IPS-11a (cell line): Measurements from ENCODE around the gene VPS9D1.
A peak's percentile ranks its signal among the peaks of the same experiment; 100 is the strongest.
"Not testable (repeated sequence)": the region's sequence is repeated elsewhere in the genome, so short reads cannot be mapped to it uniquely, and the experiment has no call there.

Source experiments
- H3K4me3 ChIP-seq: one replicate; pipeline ENCODE4 v1.5.1; 2013; ENCODE audit warnings: low read depth, low read length, control low read depth

VPS9D1 gene

GRCh38 chr16:89710709-89711564 is 9.8 kb downstream of the VPS9D1 start:
- no peak overlapping the region for H3K4me3 ChIP-seq

- no peak overlapping the region for H3K4me3 ChIP-seq
Measured at GRCh38 chr16:89709716-89710432, 10.8 kb downstream of the VPS9D1 start.

GRCh38 chr16:89709166-89709565 is 11.5 kb downstream of the VPS9D1 start:
- H3K4me3 ChIP-seq = no peak overlapping the region

- no peak overlapping the region for H3K4me3 ChIP-seq
Measured at GRCh38 chr16:89708481-89708931, 12.2 kb downstream of the VPS9D1 start.

- no peak overlapping the region for H3K4me3 ChIP-seq
Measured at GRCh38 chr16:89707695-89708094, 13.0 kb downstream of the VPS9D1 start.

- no peak overlapping the region for H3K4me3 ChIP-seq
Measured at GRCh38 chr16:89706518-89707260, 14.0 kb downstream of the VPS9D1 start.

GRCh38 chr16:89705006-89705405 is 15.7 kb downstream of the VPS9D1 start:
- H3K4me3 ChIP-seq = no peak overlapping the region

- no peak overlapping the region for H3K4me3 ChIP-seq
Measured at GRCh38 chr16:89704281-89704680, 16.4 kb downstream of the VPS9D1 start.

GRCh38 chr16:89701425-89702406 is 19.0 kb downstream of the VPS9D1 start, which contains the start of gene SPATA2L:
SPATA2L (minus strand) TSS chr16:89701705; CDS start chr16:89701232, 473 bp downstream.
- peak within 1 kb of the TSS; percentile 72 for H3K4me3 ChIP-seq

- H3K4me3 ChIP-seq = peak overlapping the region; percentile 72
Measured at GRCh38 chr16:89700649-89701424, 19.9 kb downstream of the VPS9D1 start.

- H3K4me3 ChIP-seq = peak overlapping the region; percentile 72
Measured at GRCh38 chr16:89700100-89700648, 20.5 kb downstream of the VPS9D1 start.

GRCh38 chr16:89699629-89700099 is 21.0 kb downstream of the VPS9D1 start:
- not testable (repeated sequence) for H3K4me3 ChIP-seq

GRCh38 chr16:89698717-89699116 is 22.0 kb downstream of the VPS9D1 start:
- H3K4me3 ChIP-seq = not testable (repeated sequence)

- no peak overlapping the region for H3K4me3 ChIP-seq
Measured at GRCh38 chr16:89697616-89698331, 22.9 kb downstream of the VPS9D1 start.

GRCh38 chr16:89697161-89697615 is 23.5 kb downstream of the VPS9D1 start:
- no peak overlapping the region for H3K4me3 ChIP-seq

- no peak overlapping the region for H3K4me3 ChIP-seq
Measured at GRCh38 chr16:89696670-89697128, 24.0 kb downstream of the VPS9D1 start.

- H3K4me3 ChIP-seq = no peak overlapping the region
Measured at GRCh38 chr16:89695875-89696669, 24.6 kb downstream of the VPS9D1 start.
